Renal cortex interstitium (tissue), 11 donors: ENCODE data around the gene TSPAN9. TPM values are rescaled to one million over a fixed set of nuclear protein-coding genes. Genes with fewer than 3 reads are reported as not detected.
A peak's percentile ranks its signal among the peaks of the same experiment; 100 is the strongest.

ENCODE experiments used
- DNase-seq, 11 donors: peaks; one replicate each; pipeline ENCODE4 v3.0.0-alpha.2; 2013; ENCODE audit warnings: low read depth in 9 of 11, low spot score in 4 of 11; ENCODE audit errors: extremely low read depth in 1 of 11
- polyA plus RNA-seq, 3 donors: library from polyadenylated mRNA; unstranded; fragments of 120-200 nt; gene quantifications; one replicate each; pipeline ENCODE4 v1.2.1, GENCODE V29; 2013; ENCODE audit not compliant: insufficient read length in 3 of 3

The TSPAN9 gene
- polyA plus RNA-seq, 3 donors: 78.2 to 90.6 (median 83.2) TPM

GRCh38 chr12:3040663-3041544 is 36.3 kb upstream of the TSPAN9 start:
- DNase-seq: no peak

- DNase-seq: peak in 5 of 11 donors; percentile 45 to 71 (median 55)
Measured at GRCh38 chr12:3041558-3042164, 35.5 kb upstream of the TSPAN9 start.

- DNase-seq: no peak
Measured at GRCh38 chr12:3042394-3042793, 34.8 kb upstream of the TSPAN9 start.

- DNase-seq: no peak
Measured at GRCh38 chr12:3042826-3043225, 34.4 kb upstream of the TSPAN9 start.

- DNase-seq: no peak
Measured at GRCh38 chr12:3043406-3043805, 33.8 kb upstream of the TSPAN9 start.

- DNase-seq: no peak
Measured at GRCh38 chr12:3044141-3044630, 33.0 kb upstream of the TSPAN9 start.

- no peak for DNase-seq
Measured at GRCh38 chr12:3045494-3045893, 31.7 kb upstream of the TSPAN9 start.

GRCh38 chr12:3045989-3046388 is 31.2 kb upstream of the TSPAN9 start:
- no peak for DNase-seq

GRCh38 chr12:3046441-3047200 is 30.6 kb upstream of the TSPAN9 start:
- no peak for DNase-seq

GRCh38 chr12:3047961-3048360 is 29.2 kb upstream of the TSPAN9 start:
- DNase-seq: no peak

GRCh38 chr12:3048540-3048939 is 28.6 kb upstream of the TSPAN9 start:
- DNase-seq: no peak

GRCh38 chr12:3049176-3049575 is 28.0 kb upstream of the TSPAN9 start:
- no peak for DNase-seq

GRCh38 chr12:3049611-3050249 is 27.4 kb upstream of the TSPAN9 start:
- peak in 1 of 11 donors; percentile 29 for DNase-seq

GRCh38 chr12:3054374-3054773 is 22.8 kb upstream of the TSPAN9 start:
- no peak for DNase-seq

GRCh38 chr12:3055026-3055703 is 22.0 kb upstream of the TSPAN9 start:
- DNase-seq: no peak

- no peak for DNase-seq
Measured at GRCh38 chr12:3055704-3056467, 21.3 kb upstream of the TSPAN9 start.

- DNase-seq: no peak
Measured at GRCh38 chr12:3061059-3061458, 16.1 kb upstream of the TSPAN9 start.
